ACHN (cell line): Measurements from ENCODE around the gene ARID5B.
A peak's percentile ranks its signal among the peaks of the same experiment; 100 is the strongest.
"Not testable (repeated sequence)": the region's sequence is repeated elsewhere in the genome, so short reads cannot be mapped to it uniquely, and the experiment has no call there.

Experiments used
- DNase-seq: peaks from one replicate; pipeline ENCODE4 v3.0.0-alpha.2; 2015
- in situ Hi-C: cut with HindIII; loops from 2 replicates; pipeline ENCODE4 v1.10.0; 2017; ENCODE audit warnings: low sequenced_read_pairs, low pct_ligation_motif_present, low pct_unique_long_range_greater_than_20kb

Gene ARID5B

GRCh38 chr10:61900829-61901792 lies at the start of gene ARID5B:
TSS of gene ARID5B (plus strand) at chr10:61901699. CDS start at chr10:61901710, 11 bp downstream.
- in situ Hi-C loops: loop anchor here (25.0 kb wide), 1 partner anchor 139 kb away; no protein-coding TSS in a partner anchor
- DNase-seq: peak; percentile 79

GRCh38 chr10:61852261-61852660 lies 49.2 kb upstream of the ARID5B start:
- in situ Hi-C loops: no loop called here
- DNase-seq: no peak

- in situ Hi-C loops: no loop called here
- no peak for DNase-seq
Observed at GRCh38 chr10:61855771-61856170, 45.7 kb upstream of the ARID5B start.

- in situ Hi-C loops: no loop called here
- DNase-seq: no peak
Observed at GRCh38 chr10:61857746-61858145, 43.8 kb upstream of the ARID5B start.

- no peak for DNase-seq
- in situ Hi-C loops: no loop called here
Observed at GRCh38 chr10:61859786-61860185, 41.7 kb upstream of the ARID5B start.

- no peak for DNase-seq
- in situ Hi-C loops: no loop called here
Observed at GRCh38 chr10:61860964-61861758, 40.3 kb upstream of the ARID5B start.

- in situ Hi-C loops: no loop called here
- DNase-seq: no peak
Observed at GRCh38 chr10:61863981-61864380, 37.5 kb upstream of the ARID5B start.

GRCh38 chr10:61866700-61867368 lies 34.7 kb upstream of the ARID5B start:
- in situ Hi-C loops: no loop called here
- no peak for DNase-seq

- in situ Hi-C loops: not testable (repeated sequence)
Observed at GRCh38 chr10:61867374-61867773, 34.1 kb upstream of the ARID5B start.

GRCh38 chr10:61867817-61868216 lies 33.7 kb upstream of the ARID5B start:
- DNase-seq, in situ Hi-C loops: not testable (repeated sequence)

More at GRCh38 chr10:61867374-61867773, 34.1 kb upstream of the ARID5B start:
- DNase-seq: not testable (repeated sequence)

GRCh38 chr10:61869041-61869675 lies 32.3 kb upstream of the ARID5B start:
- in situ Hi-C loops: no loop called here
- DNase-seq: no peak

GRCh38 chr10:61869774-61870525 lies 31.5 kb upstream of the ARID5B start:
- in situ Hi-C loops: no loop called here
- DNase-seq: no peak

GRCh38 chr10:61870526-61870895 lies 31.0 kb upstream of the ARID5B start:
- no peak for DNase-seq
- in situ Hi-C loops: no loop called here

- in situ Hi-C loops: no loop called here
- DNase-seq: no peak
Observed at GRCh38 chr10:61871487-61871886, 30.0 kb upstream of the ARID5B start.

- in situ Hi-C loops: no loop called here
- DNase-seq: no peak
Observed at GRCh38 chr10:61877887-61878739, 23.4 kb upstream of the ARID5B start.

GRCh38 chr10:61878740-61879068 lies 22.8 kb upstream of the ARID5B start:
- in situ Hi-C loops: no loop called here

More at GRCh38 chr10:61878740-61879068, 22.8 kb upstream of the ARID5B start:
- peak; percentile 9 for DNase-seq
